ENCODE data around the gene MYO3B. TPM values are rescaled to one million over a fixed set of nuclear protein-coding genes. Genes with fewer than 3 reads are reported as not detected.

Gene MYO3B
- total RNA-seq, 1 donor = 0.09 TPM

- DNase-seq (ENCODE audit: low read depth) = peak; percentile 49
- H3K4me3 ChIP-seq (ENCODE audit: low read depth, low read length) = no peak overlapping the region
- TF ChIP-seq CTCF (IDR thresholded peaks at IDR 0.05; ENCODE audit: insufficient read depth, low read length) = peak; percentile 57
Measured at GRCh38 chr2:170361090-170361936, 183.4 kb downstream of the MYO3B start.

GRCh38 chr2:170362313-170362870 lies 184.4 kb downstream of the MYO3B start:
- no peak overlapping the region for H3K4me3 ChIP-seq (ENCODE audit: low read depth, low read length)
- no peak for DNase-seq (ENCODE audit: low read depth)
- TF ChIP-seq CTCF (IDR thresholded peaks at IDR 0.05; ENCODE audit: insufficient read depth, low read length) = no peak

GRCh38 chr2:170362871-170363631 lies 185.1 kb downstream of the MYO3B start:
- no peak overlapping the region for H3K4me3 ChIP-seq (ENCODE audit: low read depth, low read length)
- DNase-seq (ENCODE audit: low read depth) = no peak
- TF ChIP-seq CTCF (IDR thresholded peaks at IDR 0.05; ENCODE audit: insufficient read depth, low read length) = no peak

- H3K4me3 ChIP-seq (ENCODE audit: low read depth, low read length) = no peak overlapping the region
- DNase-seq (ENCODE audit: low read depth) = no peak
- TF ChIP-seq CTCF (IDR thresholded peaks at IDR 0.05; ENCODE audit: insufficient read depth, low read length) = no peak
Measured at GRCh38 chr2:170365003-170365402, 187.1 kb downstream of the MYO3B start.

GRCh38 chr2:170365686-170366085 lies 187.7 kb downstream of the MYO3B start:
- no peak overlapping the region for H3K4me3 ChIP-seq (ENCODE audit: low read depth, low read length)
- no peak for DNase-seq (ENCODE audit: low read depth)
- TF ChIP-seq CTCF (IDR thresholded peaks at IDR 0.05; ENCODE audit: insufficient read depth, low read length) = no peak

GRCh38 chr2:170368370-170368769 lies 190.4 kb downstream of the MYO3B start:
- no peak for TF ChIP-seq CTCF (IDR thresholded peaks at IDR 0.05; ENCODE audit: insufficient read depth, low read length)
- H3K4me3 ChIP-seq (ENCODE audit: low read depth, low read length) = no peak overlapping the region
- no peak for DNase-seq (ENCODE audit: low read depth)

Measured in fibroblast of the aortic adventitia (primary cell).